MM.1S (cell line): ENCODE data around the gene KRTCAP3.

Source experiments
- CTCF ChIP-seq: fragments of 300-600 bp; sonication (generic); IDR thresholded peaks from 2 replicates; pipeline ENCODE4 v1.5.1; 2016; ENCODE audit warnings: antibody characterized with exemption, low read length, mixed read lengths
- EZH2 ChIP-seq: fragments of 300-600 bp; sonication (generic); optimal IDR thresholded peaks from 2 replicates; pipeline ENCODE3; 2017; ENCODE audit warnings: low read depth, mild to moderate bottlenecking, antibody characterized with exemption, low read length, mixed read lengths

GRCh38 chr2:27427863-27428212 lies 14.3 kb upstream of the KRTCAP3 start:
- TF ChIP-seq CTCF (no peak), EZH2 (no peak)
